ENCODE results near the gene LRRC14B. TPM values are rescaled to one million over a fixed set of nuclear protein-coding genes. Genes with fewer than 3 reads are reported as not detected.

The LRRC14B gene
- total RNA-seq, 4 donors from 2014 or later = not detected

DNA sequence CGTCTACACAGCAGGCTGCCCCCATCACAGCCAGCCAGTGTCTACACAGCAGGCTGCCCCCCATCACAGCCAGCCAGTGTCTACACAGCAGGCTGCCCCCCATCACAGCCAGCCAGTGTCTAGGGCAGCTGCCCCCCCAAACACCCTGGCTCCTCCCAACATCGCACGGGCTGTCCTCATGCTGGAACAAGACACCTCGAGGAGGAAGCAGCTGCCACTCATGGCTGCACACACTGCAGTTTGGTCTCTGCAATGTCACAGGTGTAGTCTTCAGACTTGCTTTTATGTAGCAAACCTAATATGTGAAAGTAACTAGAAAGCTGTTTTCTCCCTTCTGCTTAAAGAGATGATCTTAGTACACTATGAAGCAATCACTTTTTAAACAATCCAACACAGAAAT is 9.7 kb downstream of the LRRC14B start:
- WGBS, 2 donors (ENCODE audit: low coverage in 1 of 2) = 50% methylated on average over 1 of the region's 4 CpGs; no CpG with 5 or more reads in 1 of the 2 donors
- no peaks in the 10 kb centered on the region for H3K4me1 ChIP-seq
- H3K4me3 ChIP-seq = no peak overlapping the region
- peaks cover 0 to 49% of the 10 kb centered on the region in 2 donors for H3K36me3 ChIP-seq
- no peak overlapping the region for H3K27ac ChIP-seq
- no peaks in the 10 kb centered on the region for H3K9me3 ChIP-seq
- TF ChIP-seq, protein P1, sequence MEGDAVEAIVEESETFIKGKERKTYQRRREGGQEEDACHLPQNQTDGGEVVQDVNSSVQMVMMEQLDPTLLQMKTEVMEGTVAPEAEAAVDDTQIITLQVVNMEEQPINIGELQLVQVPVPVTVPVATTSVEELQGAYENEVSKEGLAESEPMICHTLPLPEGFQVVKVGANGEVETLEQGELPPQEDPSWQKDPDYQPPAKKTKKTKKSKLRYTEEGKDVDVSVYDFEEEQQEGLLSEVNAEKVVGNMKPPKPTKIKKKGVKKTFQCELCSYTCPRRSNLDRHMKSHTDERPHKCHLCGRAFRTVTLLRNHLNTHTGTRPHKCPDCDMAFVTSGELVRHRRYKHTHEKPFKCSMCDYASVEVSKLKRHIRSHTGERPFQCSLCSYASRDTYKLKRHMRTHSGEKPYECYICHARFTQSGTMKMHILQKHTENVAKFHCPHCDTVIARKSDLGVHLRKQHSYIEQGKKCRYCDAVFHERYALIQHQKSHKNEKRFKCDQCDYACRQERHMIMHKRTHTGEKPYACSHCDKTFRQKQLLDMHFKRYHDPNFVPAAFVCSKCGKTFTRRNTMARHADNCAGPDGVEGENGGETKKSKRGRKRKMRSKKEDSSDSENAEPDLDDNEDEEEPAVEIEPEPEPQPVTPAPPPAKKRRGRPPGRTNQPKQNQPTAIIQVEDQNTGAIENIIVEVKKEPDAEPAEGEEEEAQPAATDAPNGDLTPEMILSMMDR (IDR thresholded peaks at IDR 0.05) = no peak
- no peak for TF ChIP-seq EP300 (IDR thresholded peaks at IDR 0.05)
- TF ChIP-seq POLR2AphosphoS5 (IDR thresholded peaks at IDR 0.05) = no peak
- H3K27me3 ChIP-seq = no peaks in the 10 kb centered on the region
- ATAC-seq = no peak

DNA sequence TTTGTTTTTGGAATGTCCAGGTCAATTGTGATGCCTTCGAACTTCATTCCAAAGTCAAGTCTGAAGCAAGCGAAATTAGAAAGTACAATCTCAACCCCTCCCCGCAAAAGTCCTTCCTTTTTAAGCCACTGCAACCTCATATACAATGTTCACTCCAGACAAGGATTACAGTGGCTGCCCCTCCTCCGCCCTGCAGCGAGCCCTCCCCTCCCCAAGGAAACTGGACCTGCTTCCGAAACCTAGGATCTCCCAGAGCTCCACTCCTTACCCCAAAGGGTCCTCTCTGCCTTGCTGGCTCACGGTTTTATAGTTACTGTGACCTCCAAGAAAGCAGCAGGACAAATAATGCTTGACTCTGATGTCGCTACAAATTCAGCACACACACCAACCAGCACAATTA is 10.4 kb downstream of the LRRC14B start:
- Histone ChIP-seq H3K27me3 (no peaks in the 10 kb centered on the region), H3K27ac (no peak overlapping the region), H3K9me3 (no peaks in the 10 kb centered on the region), H3K4me1 (peaks cover 0 to 7% (median 0%) of the 10 kb centered on the region in 3 donors), H3K4me3 (no peak overlapping the region), H3K36me3 (peaks cover 0 to 56% of the 10 kb centered on the region in 2 donors)
- 93 to 94% methylated on average over 5 to 7 of the region's 8 CpGs for WGBS, 2 donors (ENCODE audit: low coverage in 1 of 2)
- TF ChIP-seq EP300 (IDR thresholded peaks at IDR 0.05) (no peak), POLR2A (IDR thresholded peaks at IDR 0.05) (no peak), POLR2AphosphoS5 (IDR thresholded peaks at IDR 0.05) (no peak)
- TF ChIP-seq, protein P1 (IDR thresholded peaks at IDR 0.05) = no peak
- ATAC-seq = no peak

DNA sequence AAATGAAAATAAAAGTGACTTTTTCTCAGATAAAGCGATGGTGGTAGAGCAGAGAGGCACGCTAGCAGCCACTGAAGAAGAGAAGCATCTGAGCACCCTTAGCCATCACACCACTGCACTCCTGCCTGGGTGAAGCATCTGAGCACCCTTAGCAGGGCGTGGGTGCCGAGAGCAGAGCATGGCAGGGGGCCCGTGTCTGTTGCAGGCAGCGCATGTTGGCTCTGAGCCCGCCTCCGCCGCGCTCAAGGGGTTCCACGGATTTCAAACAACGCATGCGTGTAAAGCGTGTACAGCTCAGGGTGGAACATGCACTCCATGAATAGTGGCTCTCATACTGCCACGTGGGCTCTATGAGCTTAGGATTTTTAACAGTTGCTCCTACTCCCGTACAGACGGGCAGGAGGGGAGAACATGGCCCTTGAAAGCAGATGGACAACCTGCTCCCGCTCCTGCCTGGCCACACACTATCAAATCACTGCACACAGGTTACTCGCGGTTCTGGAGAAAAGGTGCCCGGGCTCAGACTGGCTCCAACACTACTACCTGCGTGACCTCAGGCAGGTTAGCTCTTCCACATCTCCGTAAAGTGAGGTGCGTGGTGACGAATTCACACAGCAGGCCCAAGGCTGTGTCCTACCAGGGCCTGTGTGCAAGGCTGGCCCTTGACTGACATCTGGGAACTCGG is 12.1 kb downstream of the LRRC14B start:
- no peak for ATAC-seq
- 100% methylated on average over 1 of the region's 26 CpGs; no CpG with 5 or more reads in 1 of the 2 donors for WGBS, 2 donors (ENCODE audit: low coverage in 1 of 2)
- peaks cover 0 to 13% (median 0%) of the 10 kb centered on the region in 3 donors for H3K4me1 ChIP-seq
- H3K4me3 ChIP-seq = no peak overlapping the region
- H3K27me3 ChIP-seq = no peaks in the 10 kb centered on the region
- TF ChIP-seq EP300 (IDR thresholded peaks at IDR 0.05) = no peak
- H3K27ac ChIP-seq = no peak overlapping the region
- peaks cover 0 to 68% of the 10 kb centered on the region in 2 donors for H3K36me3 ChIP-seq
- H3K9me3 ChIP-seq = no peaks in the 10 kb centered on the region

DNA sequence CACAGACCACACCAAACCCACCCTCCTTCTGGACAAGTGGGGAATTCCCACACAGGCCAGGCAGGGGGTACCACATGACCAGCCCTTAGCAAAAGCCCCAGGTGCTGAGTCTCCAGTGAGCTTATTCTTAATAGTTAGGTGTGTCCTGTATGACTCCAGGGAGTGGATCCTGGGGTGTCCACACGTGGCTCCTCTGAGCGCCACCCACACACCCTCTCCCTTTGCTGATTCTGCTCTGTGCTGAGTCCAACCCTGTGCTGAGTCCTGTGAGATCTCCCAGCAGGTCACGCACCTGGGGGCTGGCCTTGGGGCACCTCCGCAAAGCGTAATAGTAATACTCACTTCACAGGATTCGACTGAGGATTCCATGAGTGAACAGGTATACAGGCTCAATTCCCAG is 12.7 kb downstream of the LRRC14B start:
- TF ChIP-seq POLR2AphosphoS5 (IDR thresholded peaks at IDR 0.05) (no peak), POLR2A (IDR thresholded peaks at IDR 0.05) (no peak), EP300 (IDR thresholded peaks at IDR 0.05) (no peak)
- TF ChIP-seq, protein P1 (IDR thresholded peaks at IDR 0.05) = no peak
- peaks cover 0 to 13% (median 0%) of the 10 kb centered on the region in 3 donors for H3K4me1 ChIP-seq
- no peaks in the 10 kb centered on the region for H3K27me3 ChIP-seq
- H3K4me3 ChIP-seq = no peak overlapping the region
- ATAC-seq = no peak
- 80 to 83% methylated on average over 1 to 3 of the region's 6 CpGs for whole genome bisulfite sequencing, 2 donors (ENCODE audit: low coverage in 1 of 2)
- H3K9me3 ChIP-seq = no peaks in the 10 kb centered on the region
- H3K36me3 ChIP-seq = peaks cover 0 to 62% of the 10 kb centered on the region in 2 donors
- no peak overlapping the region for H3K27ac ChIP-seq

DNA sequence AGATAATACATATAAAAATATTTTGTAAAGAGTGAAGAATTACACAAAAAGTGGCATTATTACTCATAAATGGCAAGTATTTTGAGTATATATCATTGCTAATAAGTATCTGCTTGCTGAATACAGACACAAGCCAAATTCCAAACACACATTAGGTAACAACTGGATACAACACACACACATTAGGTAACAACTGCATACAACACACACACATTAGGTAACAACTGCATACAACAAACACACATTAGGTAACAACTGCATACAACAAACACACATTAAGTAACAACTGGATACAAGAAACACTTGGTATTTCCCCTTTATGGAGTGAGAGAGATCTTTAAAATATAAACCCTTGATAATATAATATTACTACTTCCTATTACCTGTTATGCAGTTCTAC is 13.2 kb downstream of the LRRC14B start:
- no peaks in the 10 kb centered on the region for H3K9me3 ChIP-seq
- no peak overlapping the region for H3K4me3 ChIP-seq
- no peak for ATAC-seq
- H3K27ac ChIP-seq = no peak overlapping the region
- TF ChIP-seq POLR2AphosphoS5 (IDR thresholded peaks at IDR 0.05) = no peak
- TF ChIP-seq, protein P1 (IDR thresholded peaks at IDR 0.05) = no peak
- TF ChIP-seq EP300 (IDR thresholded peaks at IDR 0.05) = no peak
- no peak for TF ChIP-seq POLR2A (IDR thresholded peaks at IDR 0.05)
- H3K27me3 ChIP-seq = no peaks in the 10 kb centered on the region
- H3K4me1 ChIP-seq = peaks cover 0 to 13% (median 0%) of the 10 kb centered on the region in 3 donors
- H3K36me3 ChIP-seq = peaks cover 0 to 58% of the 10 kb centered on the region in 2 donors

Measured in gastroesophageal sphincter (tissue), 4 donors.